GM21717 (cell line): ENCODE data around the gene TMEM175.

ENCODE experiments used
- ATAC-seq: cut with Tn5 transposase; IDR thresholded peaks from one replicate; pipeline ENCODE4 v1.9.1; 2021; ENCODE audit warnings: mild to moderate bottlenecking, moderate library complexity; ENCODE audit not compliant: unreplicated experiment

Gene TMEM175

GRCh38 chr4:1000686-1001260 lies 68.5 kb downstream of the TMEM175 start:
- ATAC-seq: no peak

DNA sequence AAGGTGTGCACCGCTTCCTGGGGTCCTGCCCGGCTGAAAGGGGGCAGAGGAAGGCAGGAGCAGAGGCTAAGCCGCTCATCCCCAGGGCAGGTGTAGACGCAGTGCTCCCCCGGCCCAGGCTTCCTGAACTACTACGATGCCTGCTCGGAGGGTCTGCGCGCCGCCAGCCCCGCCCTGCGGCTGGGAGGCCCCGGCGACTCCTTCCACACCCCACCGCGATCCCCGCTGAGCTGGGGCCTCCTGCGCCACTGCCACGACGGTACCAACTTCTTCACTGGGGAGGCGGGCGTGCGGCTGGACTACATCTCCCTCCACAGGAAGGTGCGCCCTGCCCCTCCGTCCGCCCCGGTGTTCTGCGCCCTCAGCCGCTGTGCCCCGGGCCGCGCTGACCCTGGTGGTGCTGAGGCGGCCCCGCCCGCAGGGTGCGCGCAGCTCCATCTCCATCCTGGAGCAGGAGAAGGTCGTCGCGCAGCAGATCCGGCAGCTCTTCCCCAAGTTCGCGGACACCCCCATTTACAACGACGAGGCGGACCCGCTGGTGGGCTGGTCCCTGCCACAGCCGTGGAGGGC lies 69.4 kb downstream of the TMEM175 start:
- ATAC-seq: no peak

- ATAC-seq: no peak
Measured at GRCh38 chr4:1002131-1002630, 69.9 kb downstream of the TMEM175 start.

DNA sequence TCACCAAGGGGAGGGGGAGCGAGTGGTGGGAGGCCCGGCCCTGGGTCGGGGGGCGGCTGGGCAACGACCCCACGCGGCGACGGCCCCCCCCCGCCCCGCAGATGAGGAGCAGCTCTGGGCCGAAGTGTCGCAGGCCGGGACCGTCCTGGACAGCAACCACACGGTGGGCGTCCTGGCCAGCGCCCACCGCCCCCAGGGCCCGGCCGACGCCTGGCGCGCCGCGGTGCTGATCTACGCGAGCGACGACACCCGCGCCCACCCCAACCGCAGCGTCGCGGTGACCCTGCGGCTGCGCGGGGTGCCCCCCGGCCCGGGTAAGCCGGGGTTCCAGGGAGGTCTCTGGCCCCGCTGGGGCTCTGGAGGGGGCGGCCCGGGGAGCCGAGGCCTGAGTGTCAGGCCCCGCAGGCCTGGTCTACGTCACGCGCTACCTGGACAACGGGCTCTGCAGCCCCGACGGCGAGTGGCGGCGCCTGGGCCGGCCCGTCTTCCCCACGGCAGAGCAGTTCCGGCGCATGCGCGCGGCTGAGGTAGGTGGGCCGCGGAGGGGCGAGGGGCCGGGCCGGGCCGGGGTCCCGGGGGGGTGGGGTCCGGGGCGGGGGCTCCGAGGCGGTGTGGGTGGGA lies 70.5 kb downstream of the TMEM175 start:
- no peak for ATAC-seq

GRCh38 chr4:1003271-1004070 lies 71.2 kb downstream of the TMEM175 start:
- ATAC-seq: no peak

DNA sequence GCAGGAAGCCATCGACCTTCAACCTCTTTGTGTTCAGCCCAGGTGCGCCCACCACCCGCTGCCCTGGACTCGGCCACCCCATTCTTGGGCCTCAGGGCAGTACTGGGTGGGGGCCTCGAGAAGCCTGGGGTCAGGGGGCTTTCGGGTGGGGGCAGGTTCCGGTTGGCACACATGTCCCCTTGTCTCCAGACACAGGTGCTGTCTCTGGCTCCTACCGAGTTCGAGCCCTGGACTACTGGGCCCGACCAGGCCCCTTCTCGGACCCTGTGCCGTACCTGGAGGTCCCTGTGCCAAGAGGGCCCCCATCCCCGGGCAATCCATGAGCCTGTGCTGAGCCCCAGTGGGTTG lies 71.8 kb downstream of the TMEM175 start:
- no peak for ATAC-seq

GRCh38 chr4:1004557-1005485 lies 72.6 kb downstream of the TMEM175 start:
- no peak for ATAC-seq

GRCh38 chr4:1006856-1007255 lies 74.6 kb downstream of the TMEM175 start:
- ATAC-seq: no peak
